ENCODE results near the gene KIAA1671. TPM values are rescaled to one million over a fixed set of nuclear protein-coding genes. Genes with fewer than 3 reads are reported as not detected.
"Not testable (repeated sequence)": the region's sequence is repeated elsewhere in the genome, so short reads cannot be mapped to it uniquely, and the experiment has no call there.

KIAA1671 gene
- total RNA-seq, 2 donors from 2014 or later = 82.5 to 94.3 TPM

DNA sequence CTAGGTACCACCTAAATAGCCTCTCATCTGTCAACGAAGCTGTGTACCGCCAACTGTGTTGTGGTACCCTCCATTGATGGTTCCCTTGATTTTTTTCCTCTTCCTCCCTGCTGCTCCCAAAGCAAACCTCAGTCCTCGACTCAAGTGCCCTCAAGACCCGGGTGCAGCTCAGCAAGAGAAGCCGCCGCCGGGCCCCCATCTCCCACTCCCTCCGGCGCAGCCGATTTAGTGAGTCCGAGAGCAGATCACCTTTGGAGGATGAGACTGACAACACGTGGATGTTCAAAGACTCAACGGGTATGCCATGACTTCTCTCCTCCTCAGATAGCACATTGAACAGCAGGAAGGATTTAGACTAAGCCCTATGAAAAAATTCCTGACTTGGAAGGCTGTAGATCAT is 224.7 kb downstream of the KIAA1671 start:
- Histone ChIP-seq H3K27me3 (no peaks in the 10 kb centered on the region), H3K4me1 (no peaks in the 10 kb centered on the region), H3K36me3 (peaks cover 7% of the 10 kb centered on the region), H3K4me3 (no peak overlapping the region), H3K9me3 (no peaks in the 10 kb centered on the region), H3K9ac (ENCODE audit: low read depth in 2 of 2, low read length in 2 of 2) (no peak overlapping the region), H3K27ac (no peak overlapping the region)
- intact Hi-C loops (cut with DNase I) = loop anchor here (10.0 kb wide), 1 partner anchor 242 kb away; no protein-coding TSS in a partner anchor
- no peak for DNase-seq
- TF ChIP-seq, protein P1, sequence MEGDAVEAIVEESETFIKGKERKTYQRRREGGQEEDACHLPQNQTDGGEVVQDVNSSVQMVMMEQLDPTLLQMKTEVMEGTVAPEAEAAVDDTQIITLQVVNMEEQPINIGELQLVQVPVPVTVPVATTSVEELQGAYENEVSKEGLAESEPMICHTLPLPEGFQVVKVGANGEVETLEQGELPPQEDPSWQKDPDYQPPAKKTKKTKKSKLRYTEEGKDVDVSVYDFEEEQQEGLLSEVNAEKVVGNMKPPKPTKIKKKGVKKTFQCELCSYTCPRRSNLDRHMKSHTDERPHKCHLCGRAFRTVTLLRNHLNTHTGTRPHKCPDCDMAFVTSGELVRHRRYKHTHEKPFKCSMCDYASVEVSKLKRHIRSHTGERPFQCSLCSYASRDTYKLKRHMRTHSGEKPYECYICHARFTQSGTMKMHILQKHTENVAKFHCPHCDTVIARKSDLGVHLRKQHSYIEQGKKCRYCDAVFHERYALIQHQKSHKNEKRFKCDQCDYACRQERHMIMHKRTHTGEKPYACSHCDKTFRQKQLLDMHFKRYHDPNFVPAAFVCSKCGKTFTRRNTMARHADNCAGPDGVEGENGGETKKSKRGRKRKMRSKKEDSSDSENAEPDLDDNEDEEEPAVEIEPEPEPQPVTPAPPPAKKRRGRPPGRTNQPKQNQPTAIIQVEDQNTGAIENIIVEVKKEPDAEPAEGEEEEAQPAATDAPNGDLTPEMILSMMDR (IDR thresholded peaks at IDR 0.05) = no peak

DNA sequence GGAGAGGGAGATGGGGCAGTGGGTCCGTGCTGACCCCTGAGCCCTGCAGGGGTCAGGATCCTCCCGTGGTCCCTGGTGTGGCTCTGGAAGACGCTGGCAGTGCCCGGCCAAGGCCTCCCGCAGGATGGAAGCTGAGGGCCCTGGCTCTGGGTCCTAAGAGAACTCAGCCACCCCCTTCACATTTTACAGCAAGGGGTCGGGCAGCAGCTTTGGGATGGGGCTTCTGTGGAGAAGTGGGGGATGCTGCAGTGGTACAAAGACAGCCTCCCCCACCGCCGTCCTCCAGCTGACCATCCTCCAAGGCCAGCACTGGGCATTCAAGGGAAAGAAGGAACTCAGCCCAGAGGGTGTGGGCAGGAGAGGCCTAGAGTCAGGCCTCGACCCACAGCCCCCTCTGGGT is 225.4 kb downstream of the KIAA1671 start:
- H3K4me1 ChIP-seq = no peaks in the 10 kb centered on the region
- H3K9ac ChIP-seq (ENCODE audit: low read depth in 2 of 2, low read length in 2 of 2) = no peak overlapping the region
- TF ChIP-seq, protein P1 (IDR thresholded peaks at IDR 0.05) = no peak
- H3K4me3 ChIP-seq = no peak overlapping the region
- peaks cover 7% of the 10 kb centered on the region for H3K36me3 ChIP-seq
- no peak overlapping the region for H3K27ac ChIP-seq
- intact Hi-C loops (cut with DNase I) = loop anchor here (10.0 kb wide), 1 partner anchor 243 kb away; no protein-coding TSS in a partner anchor
- DNase-seq = no peak
- H3K27me3 ChIP-seq = no peaks in the 10 kb centered on the region
- H3K9me3 ChIP-seq = no peaks in the 10 kb centered on the region

DNA sequence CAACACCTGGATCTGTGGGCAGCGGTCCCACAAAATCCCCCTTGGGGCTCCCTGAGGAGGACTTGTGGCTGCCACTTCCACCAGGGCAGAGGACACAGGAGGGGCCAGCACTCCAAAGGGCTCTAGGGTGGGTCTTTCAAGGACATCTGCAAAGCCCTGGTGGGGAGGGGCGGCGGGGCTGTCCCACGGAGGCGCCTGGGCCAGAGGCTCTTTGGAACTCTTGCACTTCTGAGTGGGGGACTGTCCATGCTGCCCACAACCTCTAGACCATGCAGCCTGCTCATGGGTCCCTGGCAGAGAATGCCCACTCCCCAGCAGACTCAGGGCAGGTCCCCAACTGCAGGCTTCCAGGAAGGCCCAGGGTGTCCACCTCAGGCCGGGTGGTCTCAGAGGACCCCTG is 225.8 kb downstream of the KIAA1671 start:
- H3K27me3 ChIP-seq; H3K27ac ChIP-seq; H3K9ac ChIP-seq (ENCODE audit: low read depth in 2 of 2, low read length in 2 of 2); H3K9me3 ChIP-seq; DNase-seq; H3K4me1 ChIP-seq; H3K36me3 ChIP-seq; H3K4me3 ChIP-seq: not testable (repeated sequence)
- intact Hi-C loops (cut with DNase I) = loop anchor here (10.0 kb wide), 1 partner anchor 244 kb away; no protein-coding TSS in a partner anchor

DNA sequence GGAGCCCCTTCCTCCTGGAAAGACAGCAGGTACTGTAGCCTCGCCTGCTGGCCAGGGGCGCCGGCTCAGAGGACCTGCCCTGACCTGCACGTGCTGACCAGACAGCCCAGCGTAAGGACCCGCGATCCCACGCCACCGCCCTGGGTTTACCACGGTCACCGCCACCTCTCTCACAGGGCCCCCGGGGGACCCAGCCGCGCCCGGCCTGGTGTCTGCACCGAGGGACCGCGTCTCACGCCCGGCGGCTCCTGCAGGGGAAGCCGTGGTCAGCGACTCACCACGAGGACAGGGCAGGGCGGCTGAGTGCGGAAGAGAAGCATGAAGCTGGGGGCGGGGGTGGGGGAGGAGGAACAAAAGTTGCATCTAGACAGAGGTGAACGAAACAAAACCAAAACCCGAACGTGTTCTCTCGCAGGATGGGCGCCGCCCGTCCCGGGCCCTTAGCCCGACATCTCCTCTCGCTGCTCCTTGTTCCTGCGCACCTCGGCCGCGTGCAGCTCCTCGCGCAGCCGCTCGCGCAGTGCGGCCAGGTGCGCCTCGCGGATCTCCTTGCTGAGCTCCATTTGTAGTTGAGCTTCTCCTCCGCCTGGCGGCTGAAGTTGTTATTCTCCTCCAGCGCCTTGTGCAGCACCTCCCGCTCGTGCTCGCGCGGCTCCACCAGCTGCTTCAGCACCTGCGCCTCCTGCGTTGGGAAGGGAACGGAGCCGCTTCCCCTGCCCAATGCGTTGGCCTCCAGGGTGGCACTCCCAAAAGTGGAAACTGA is 226.5 kb downstream of the KIAA1671 start:
- H3K9me3 ChIP-seq; H3K4me1 ChIP-seq; H3K4me3 ChIP-seq; H3K27me3 ChIP-seq; H3K36me3 ChIP-seq; DNase-seq; H3K27ac ChIP-seq; H3K9ac ChIP-seq (ENCODE audit: low read depth in 2 of 2, low read length in 2 of 2): not testable (repeated sequence)
- intact Hi-C loops (cut with DNase I) = loop anchor here (10.0 kb wide), 1 partner anchor 244 kb away; no protein-coding TSS in a partner anchor

DNA sequence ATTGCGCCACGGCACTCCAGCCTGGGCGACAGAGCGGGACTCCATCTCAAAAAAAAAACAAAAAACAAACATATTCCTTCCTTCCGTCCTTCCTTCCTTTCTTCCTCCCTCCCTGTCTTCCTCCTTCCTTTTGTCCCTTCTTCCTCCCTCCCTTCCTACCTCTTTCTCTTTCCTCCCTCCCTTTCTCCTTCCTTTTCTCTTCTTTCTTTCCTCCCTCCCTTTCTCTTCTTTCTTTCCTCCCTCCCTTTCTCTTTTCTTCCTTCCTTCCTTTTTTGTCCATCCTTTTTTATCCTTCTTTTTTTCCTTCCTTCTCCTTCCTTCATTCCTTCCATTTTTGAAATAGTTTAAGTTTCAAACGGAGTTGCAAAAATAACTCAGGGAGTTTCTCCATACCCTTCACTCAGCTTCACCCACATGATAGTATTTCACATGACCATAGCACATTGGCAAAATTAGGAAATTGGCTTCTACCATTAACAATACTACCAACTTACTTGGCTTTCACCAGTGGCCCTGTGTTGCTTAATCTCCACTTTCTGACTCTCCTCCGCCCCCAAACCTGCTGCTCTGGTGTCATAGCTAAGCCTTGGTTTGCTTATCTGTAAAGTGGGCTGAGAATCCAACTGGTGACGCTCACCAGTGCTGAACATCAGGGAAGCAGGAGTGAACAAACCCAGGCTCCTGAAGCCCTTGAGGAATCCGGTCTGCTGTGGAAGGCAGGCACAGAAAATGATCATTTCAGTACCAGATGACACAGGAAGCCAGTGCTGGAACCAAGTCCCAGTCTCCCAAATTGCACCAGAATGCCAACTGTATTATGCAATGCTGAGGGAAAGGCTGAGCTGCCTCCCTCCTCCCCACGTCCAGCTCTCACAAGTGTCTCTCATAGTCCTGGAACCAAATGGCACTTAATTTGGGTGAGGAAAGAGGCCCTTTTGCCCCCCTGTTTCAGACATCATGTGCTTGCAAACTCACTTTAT is 229.9 kb downstream of the KIAA1671 start:
- H3K4me3 ChIP-seq = no peak overlapping the region
- H3K4me1 ChIP-seq = no peaks in the 10 kb centered on the region
- no peak overlapping the region for H3K9ac ChIP-seq (ENCODE audit: low read depth in 2 of 2, low read length in 2 of 2)
- H3K36me3 ChIP-seq = peaks cover 8% of the 10 kb centered on the region
- DNase-seq = no peak
- no peaks in the 10 kb centered on the region for H3K27me3 ChIP-seq
- TF ChIP-seq, protein P1 (IDR thresholded peaks at IDR 0.05) = no peak
- no peaks in the 10 kb centered on the region for H3K9me3 ChIP-seq
- no peak overlapping the region for H3K27ac ChIP-seq
- intact Hi-C loops (cut with DNase I) = no loop called here

DNA sequence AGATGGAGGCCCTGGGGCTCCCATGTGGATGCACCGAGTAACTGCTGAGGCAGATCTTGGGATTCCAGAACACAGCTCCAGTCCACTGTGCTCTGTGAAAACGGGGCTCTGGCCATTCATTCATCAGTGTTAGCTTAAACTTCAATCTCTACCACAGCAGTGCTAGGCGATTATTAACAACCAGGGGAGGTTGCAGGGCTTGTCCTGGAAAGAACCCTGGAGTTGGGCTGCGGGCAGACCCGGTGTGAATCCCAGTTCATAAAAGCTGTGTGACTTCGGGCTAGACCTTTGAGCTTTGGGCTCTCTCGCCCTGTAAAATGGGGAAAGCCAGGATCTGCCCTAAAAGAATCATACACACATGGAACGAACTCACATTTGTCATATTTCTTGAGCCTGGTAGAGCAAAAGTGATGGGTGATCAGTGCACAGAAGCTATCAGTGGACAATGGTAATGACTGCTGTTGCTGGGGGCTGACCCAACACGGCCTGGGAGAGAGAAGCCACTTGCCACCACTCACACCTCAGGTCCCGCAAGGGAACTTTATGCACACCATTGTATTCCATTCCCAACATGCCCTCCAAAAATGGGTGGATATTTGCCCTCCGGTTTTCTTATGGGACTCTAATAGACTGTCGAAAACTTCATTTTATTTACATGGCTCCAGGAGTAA is 231.6 kb downstream of the KIAA1671 start:
- H3K9me3 ChIP-seq = no peaks in the 10 kb centered on the region
- no peak overlapping the region for H3K4me3 ChIP-seq
- TF ChIP-seq, protein P1 (IDR thresholded peaks at IDR 0.05) = no peak
- H3K4me1 ChIP-seq = no peaks in the 10 kb centered on the region
- no peak overlapping the region for H3K27ac ChIP-seq
- H3K36me3 ChIP-seq = peaks cover 8% of the 10 kb centered on the region
- no peak overlapping the region for H3K9ac ChIP-seq (ENCODE audit: low read depth in 2 of 2, low read length in 2 of 2)
- DNase-seq = no peak
- H3K27me3 ChIP-seq = no peaks in the 10 kb centered on the region
- intact Hi-C loops (cut with DNase I) = no loop called here

Measured in colonic mucosa (tissue), 4 donors.